Posterior cingulate gyrus (tissue), 11 donors: ENCODE data around the gene MEDAG.
"Not testable (repeated sequence)": the region's sequence is repeated elsewhere in the genome, so short reads cannot be mapped to it uniquely, and the experiment has no call there.

ENCODE experiments used
- DNase-seq, 10 donors: peaks; one replicate each; pipeline versions ENCODE4 v3.0.0 to v3.0.0-alpha.2; 2020 to 2021; ENCODE audit warnings: mixed read lengths in 3 of 10
- intact Hi-C: fragments of 100-400 bp; cut with DNase I; formaldehyde crosslinking; loops from one replicate; pipeline ENCODE4 v1.15.1; 2023

Gene MEDAG

GRCh38 chr13:30900952-30901749 lies 4.9 kb upstream of the MEDAG start:
- intact Hi-C loops, result no loop called here
- no peak for DNase-seq

GRCh38 chr13:30904043-30904442 lies 2.0 kb upstream of the MEDAG start:
- DNase-seq, result no peak
- intact Hi-C loops, result no loop called here

GRCh38 chr13:30906411-30907051 lies 460 bp downstream of the MEDAG start:
- peak in 2 of 10 donors; percentile 81 to 85 for DNase-seq
- intact Hi-C loops, result no loop called here

GRCh38 chr13:30907121-30907861 lies 1.2 kb downstream of the MEDAG start:
- peak in 1 of 10 donors; percentile 17 for DNase-seq
- intact Hi-C loops, result no loop called here

GRCh38 chr13:30908416-30908980 lies 2.4 kb downstream of the MEDAG start:
- intact Hi-C loops, result no loop called here
- DNase-seq, result no peak

- no peak for DNase-seq
- intact Hi-C loops, result no loop called here
These were observed 4.6 kb downstream of the MEDAG start for GRCh38 chr13:30910676-30911075.

- peak in 2 of 10 donors; percentile 43 to 90 for DNase-seq
- intact Hi-C loops, result no loop called here
These were observed 9.8 kb downstream of the MEDAG start for GRCh38 chr13:30915691-30916541.

- intact Hi-C loops, result no loop called here
- no peak for DNase-seq
These were observed 10.9 kb downstream of the MEDAG start for GRCh38 chr13:30916991-30917390.

GRCh38 chr13:30918662-30919405 lies 12.8 kb downstream of the MEDAG start:
- intact Hi-C loops, result no loop called here

GRCh38 chr13:30920162-30920909 lies 14.3 kb downstream of the MEDAG start:
- no peak for DNase-seq
- intact Hi-C loops, result no loop called here

More at GRCh38 chr13:30918662-30919405, 12.8 kb downstream of the MEDAG start:
- DNase-seq, result no peak

- no peak for DNase-seq
- intact Hi-C loops, result no loop called here
These were observed 17.3 kb downstream of the MEDAG start for GRCh38 chr13:30923418-30923817.

- DNase-seq, result no peak
These were observed 18.6 kb downstream of the MEDAG start for GRCh38 chr13:30924721-30925120.

GRCh38 chr13:30925429-30925828 lies 19.4 kb downstream of the MEDAG start:
- intact Hi-C loops, result no loop called here
- DNase-seq, result no peak

More at GRCh38 chr13:30924721-30925120, 18.6 kb downstream of the MEDAG start:
- intact Hi-C loops, result no loop called here

GRCh38 chr13:30926781-30927180 lies 20.7 kb downstream of the MEDAG start:
- intact Hi-C loops, result no loop called here
- DNase-seq, result no peak

GRCh38 chr13:30927188-30927587 lies 21.1 kb downstream of the MEDAG start:
- intact Hi-C loops, DNase-seq: not testable (repeated sequence)

- no peak for DNase-seq
- intact Hi-C loops, result no loop called here
These were observed 21.5 kb downstream of the MEDAG start for GRCh38 chr13:30927595-30927994.

GRCh38 chr13:30928978-30929377 lies 22.9 kb downstream of the MEDAG start:
- intact Hi-C loops, result no loop called here
- no peak for DNase-seq
